Lower leg skin (tissue), 4 donors: ENCODE data around the gene NFIB. TPM values are rescaled to one million over a fixed set of nuclear protein-coding genes. Genes with fewer than 3 reads are reported as not detected.

ENCODE experiments used
- DNase-seq, 2 donors: peaks; one replicate each; pipeline ENCODE4 v3.0.0-alpha.2; 2019; ENCODE audit warnings: low spot score in 2 of 2
- H3K4me3 ChIP-seq: fragments of 200-600 bp; sonication (generic); 2 replicates; pipeline ENCODE4 v1.5.1; 2017; ENCODE audit warnings: mild to moderate bottlenecking, low read depth; ENCODE audit not compliant: poor library complexity, severe bottlenecking
- CTCF ChIP-seq, 3 donors: fragments of 450-650 bp; IDR thresholded peaks; one replicate each; pipeline ENCODE4 v1.5.1; 2016; ENCODE audit warnings: antibody characterized with exemption in 3 of 3, mild to moderate bottlenecking in 3 of 3, moderate library complexity in 2 of 3
- POLR2A ChIP-seq, 2 donors: fragments of 450-650 bp; IDR thresholded peaks; one replicate each; pipeline ENCODE4 v1.6.1; 2016 to 2017; ENCODE audit warnings: antibody characterized with exemption in 2 of 2, mild to moderate bottlenecking in 1 of 2, moderate library complexity in 1 of 2
- WGBS, 2 donors: methylation state at CpG; one replicate each; pipeline ENCODE4 v1.1.5; 2018; 5-methylcytosine and 5-hydroxymethylcytosine counted together
- intact Hi-C: fragments of 100-400 bp; cut with DNase I; formaldehyde crosslinking; loops from one replicate; pipeline ENCODE4 v1.15.0; 2023; ENCODE audit warnings: low total_unique reads
- total RNA-seq, 4 donors: library from RNA; depleted of rRNA; stranded (reverse); fragments of >200 nt; gene quantifications; one replicate each; pipeline ENCODE4 v1.1.0, GENCODE V29; 2016

NFIB gene
- total RNA-seq, 4 donors from 2014 or later = 68.2 to 145 (median 78.6) TPM

DNA sequence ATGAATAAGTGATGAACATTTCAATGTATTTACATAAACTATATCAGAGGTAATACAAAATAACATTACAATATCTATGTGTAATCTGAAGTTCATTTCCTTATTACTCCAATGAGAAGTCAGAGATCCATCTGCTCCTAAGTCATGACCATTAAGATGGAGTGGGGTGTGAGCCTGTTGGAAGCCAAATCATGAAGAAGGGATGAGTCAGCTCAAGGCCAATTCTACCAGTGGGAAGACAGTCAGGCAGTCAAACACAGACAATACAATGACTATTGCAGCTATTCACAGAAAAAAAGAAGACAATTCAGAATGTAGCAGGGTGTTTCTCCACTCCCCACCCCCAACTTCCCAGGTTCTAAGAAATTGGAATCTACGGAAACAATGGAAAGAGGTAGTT, 155.0 kb downstream of the NFIB start:
- intact Hi-C loops = no loop called here
- 94 to 97% methylated on average over 1 of the region's 1 CpG for WGBS, 2 donors
- TF ChIP-seq POLR2A (IDR thresholded peaks at IDR 0.05) = no peak
- no peak for TF ChIP-seq CTCF (IDR thresholded peaks at IDR 0.05)
- no peak for DNase-seq
- no peak overlapping the region for H3K4me3 ChIP-seq

DNA sequence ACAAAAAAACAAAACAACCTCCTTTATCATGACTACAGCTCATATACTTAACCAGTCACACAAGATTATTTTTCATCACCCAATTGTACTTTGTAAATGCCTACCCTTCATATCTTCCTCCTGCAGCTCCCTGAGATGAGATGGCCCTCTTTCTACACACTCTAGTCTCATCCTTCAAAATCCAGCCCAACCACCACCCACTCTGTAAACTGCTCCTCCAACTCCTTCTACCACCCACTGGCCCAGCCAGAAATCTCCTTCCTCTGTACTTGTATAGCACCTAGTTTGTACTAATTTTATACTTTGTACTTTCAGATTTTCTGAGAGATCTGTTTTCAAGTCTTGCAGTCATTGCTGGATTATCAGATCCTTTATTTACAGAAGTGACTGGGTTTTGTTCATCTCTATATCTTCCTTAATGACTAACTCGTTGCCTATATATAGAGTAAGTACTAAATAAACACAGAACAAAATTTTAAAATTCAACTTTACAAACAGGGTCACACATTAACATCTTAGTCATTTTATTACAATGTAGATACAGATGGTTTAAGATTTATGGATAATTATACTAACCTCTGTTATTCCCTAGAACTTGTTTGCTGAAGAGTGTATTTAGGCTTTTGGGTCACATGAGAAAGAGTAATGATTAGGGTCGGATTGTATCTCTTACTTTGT, 155.7 kb downstream of the NFIB start:
- intact Hi-C loops = no loop called here
- H3K4me3 ChIP-seq = no peak overlapping the region
- DNase-seq = no peak
- WGBS, 2 donors = 87 to 92% methylated on average over 2 of the region's 2 CpGs
- TF ChIP-seq CTCF (IDR thresholded peaks at IDR 0.05) = no peak
- TF ChIP-seq POLR2A (IDR thresholded peaks at IDR 0.05) = no peak

- TF ChIP-seq CTCF (IDR thresholded peaks at IDR 0.05) = no peak
- H3K4me3 ChIP-seq = no peak overlapping the region
- intact Hi-C loops = no loop called here
- DNase-seq = no peak
- 97 to 98% methylated on average over 4 of the region's 4 CpGs for WGBS, 2 donors
Observed at GRCh38 chr9:14157191-14157590, 156.8 kb downstream of the NFIB start.

- 67 to 70% methylated on average over 6 of the region's 6 CpGs for WGBS, 2 donors
- no peak overlapping the region for H3K4me3 ChIP-seq
- intact Hi-C loops = no loop called here
- no peak for DNase-seq
- TF ChIP-seq POLR2A (IDR thresholded peaks at IDR 0.05) (no peak), CTCF (IDR thresholded peaks at IDR 0.05) (no peak)
Observed at GRCh38 chr9:14156046-14156445, 157.9 kb downstream of the NFIB start.

- TF ChIP-seq CTCF (IDR thresholded peaks at IDR 0.05) (no peak), POLR2A (IDR thresholded peaks at IDR 0.05) (no peak)
- no peak for DNase-seq
- intact Hi-C loops = no loop called here
- no peak overlapping the region for H3K4me3 ChIP-seq
- WGBS, 2 donors = 42 to 47% methylated on average over 1 of the region's 1 CpG
Observed at GRCh38 chr9:14155237-14155636, 158.7 kb downstream of the NFIB start.

DNA sequence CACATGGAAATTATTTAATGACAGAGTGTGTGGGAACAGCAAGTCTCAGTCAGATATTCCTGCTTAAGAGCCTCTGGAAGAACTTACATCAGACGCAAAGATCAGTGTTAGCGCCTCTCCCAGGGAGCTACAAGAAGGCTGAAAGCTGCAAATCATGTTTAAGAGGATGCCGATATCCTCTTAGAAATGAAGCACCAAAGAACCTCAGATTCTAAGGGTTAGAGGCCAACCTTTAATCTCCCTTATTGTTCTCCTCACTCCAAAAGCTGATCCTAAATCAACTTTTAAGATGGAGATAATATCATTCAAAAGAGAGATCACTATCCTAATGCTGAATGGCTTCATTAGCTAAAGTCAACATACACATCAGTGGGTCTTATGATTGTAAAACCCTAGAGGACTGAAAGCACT, 160.6 kb downstream of the NFIB start:
- TF ChIP-seq POLR2A (IDR thresholded peaks at IDR 0.05) = no peak
- no peak for TF ChIP-seq CTCF (IDR thresholded peaks at IDR 0.05)
- no peak overlapping the region for H3K4me3 ChIP-seq
- DNase-seq = no peak
- 39 to 51% methylated on average over 3 of the region's 3 CpGs for WGBS, 2 donors
- intact Hi-C loops = no loop called here
